Dedifferentiated amniotic fluid mesenchymal stem cell (primary cell): ENCODE data around the gene RABGAP1L.
"Not testable (repeated sequence)": the region's sequence is repeated elsewhere in the genome, so short reads cannot be mapped to it uniquely, and the experiment has no call there.

Source experiments
- DNase-seq: peaks from one replicate; pipeline ENCODE4 v3.0.0-alpha.2; 2016; ENCODE audit errors: extremely low spot score

The RABGAP1L gene

GRCh38 chr1:174358786-174359453 lies 199.6 kb downstream of the RABGAP1L start:
- no peak for DNase-seq

- no peak for DNase-seq
Observed at GRCh38 chr1:174359454-174359805, 200.1 kb downstream of the RABGAP1L start.

GRCh38 chr1:174364996-174365736 lies 205.8 kb downstream of the RABGAP1L start:
- no peak for DNase-seq

GRCh38 chr1:174366946-174367345 lies 207.6 kb downstream of the RABGAP1L start:
- DNase-seq, result no peak

- no peak for DNase-seq
Observed at GRCh38 chr1:174367892-174368291, 208.6 kb downstream of the RABGAP1L start.

- DNase-seq, result no peak
Observed at GRCh38 chr1:174376030-174376429, 216.7 kb downstream of the RABGAP1L start.

- DNase-seq, result no peak
Observed at GRCh38 chr1:174391716-174392115, 232.4 kb downstream of the RABGAP1L start.

- DNase-seq, result no peak
Observed at GRCh38 chr1:174393885-174394284, 234.6 kb downstream of the RABGAP1L start.

- no peak for DNase-seq
Observed at GRCh38 chr1:174397261-174397660, 237.9 kb downstream of the RABGAP1L start.

- DNase-seq, result no peak
Observed at GRCh38 chr1:174398246-174398645, 238.9 kb downstream of the RABGAP1L start.

- DNase-seq, result no peak
Observed at GRCh38 chr1:174399211-174399610, 239.9 kb downstream of the RABGAP1L start.

GRCh38 chr1:174401075-174401474 lies 241.8 kb downstream of the RABGAP1L start:
- DNase-seq, result no peak

GRCh38 chr1:174405219-174405618 lies 245.9 kb downstream of the RABGAP1L start:
- no peak for DNase-seq

- DNase-seq, result no peak
Observed at GRCh38 chr1:174406421-174406820, 247.1 kb downstream of the RABGAP1L start.

- DNase-seq, result peak; percentile 16
Observed at GRCh38 chr1:174407665-174408064, 248.3 kb downstream of the RABGAP1L start.

GRCh38 chr1:174408146-174408545 lies 248.8 kb downstream of the RABGAP1L start:
- DNase-seq, result no peak

GRCh38 chr1:174409801-174410200 lies 250.5 kb downstream of the RABGAP1L start:
- not testable (repeated sequence) for DNase-seq

- no peak for DNase-seq
Observed at GRCh38 chr1:174413632-174414031, 254.3 kb downstream of the RABGAP1L start.

- DNase-seq, result no peak
Observed at GRCh38 chr1:174414203-174414602, 254.9 kb downstream of the RABGAP1L start.

- DNase-seq, result no peak
Observed at GRCh38 chr1:174415506-174415905, 256.2 kb downstream of the RABGAP1L start.

- no peak for DNase-seq
Observed at GRCh38 chr1:174417921-174418320, 258.6 kb downstream of the RABGAP1L start.

- DNase-seq, result no peak
Observed at GRCh38 chr1:174425121-174425520, 265.8 kb downstream of the RABGAP1L start.

GRCh38 chr1:174426153-174426552 lies 266.8 kb downstream of the RABGAP1L start:
- DNase-seq, result no peak
